SK-N-SH treated with all-trans-retinoic acid at 6 μM for 48 hours (cell line): ENCODE measurements around the gene DET1.

Experiments
- ARNTL ChIP-seq: fragments of 450-650 bp; formaldehyde crosslinking; IDR thresholded peaks from 2 replicates; pipeline ENCODE4 v1.5.0; 2020; ENCODE audit warnings: low read depth, mild to moderate bottlenecking, moderate library complexity, borderline replicate concordance
- BACH2 ChIP-seq: fragments of 250-450 bp; sonication (Bioruptor Pico); IDR thresholded peaks from 2 replicates; pipeline ENCODE4 v1.9.0; 2021; ENCODE audit warnings: mild to moderate bottlenecking, borderline replicate concordance
- ZFP3 ChIP-seq: fragments of 250-450 bp; sonication (Bioruptor Pico); IDR thresholded peaks from 2 replicates; pipeline ENCODE4 v1.5.0; 2020; ENCODE audit warnings: mild to moderate bottlenecking, moderate library complexity
- ZNF8 ChIP-seq: fragments of 450-650 bp; formaldehyde crosslinking; IDR thresholded peaks from 2 replicates; pipeline ENCODE4 v1.5.0; 2020; ENCODE audit warnings: mild to moderate bottlenecking, moderate library complexity
- TF ChIP-seq, protein P1 (sequence below): fragments of 250-450 bp; sonication (Bioruptor Pico); IDR thresholded peaks from 2 replicates; pipeline ENCODE4 v1.5.1; 2020; ENCODE audit warnings: low read depth, mild to moderate bottlenecking, moderate library complexity
- TF ChIP-seq, protein P2 (sequence below): fragments of 250-450 bp; sonication (Bioruptor Pico); IDR thresholded peaks from 2 replicates; pipeline ENCODE4 v1.5.1; 2021; ENCODE audit warnings: mild to moderate bottlenecking, moderate library complexity

DNA sequence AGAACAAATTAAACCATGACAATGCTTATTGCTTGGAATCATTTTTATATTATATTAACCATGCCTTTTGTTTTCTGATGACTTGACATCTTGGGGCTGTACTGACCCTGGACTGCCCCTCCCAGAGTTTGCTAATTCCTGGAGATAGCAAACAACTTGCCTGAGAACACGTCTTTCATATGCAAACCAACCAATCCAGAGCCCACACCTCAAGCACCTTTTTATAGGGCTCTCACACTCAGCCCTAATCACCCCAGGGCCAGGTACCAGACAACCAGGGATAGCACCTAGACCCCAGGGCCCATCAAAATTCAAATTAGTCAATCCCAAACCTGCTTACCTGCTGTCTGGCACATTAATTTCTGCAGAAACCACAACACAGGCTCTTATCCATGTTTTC, 42.0 kb downstream of the DET1 start:
- TF ChIP-seq ZFP3: no peak
- TF ChIP-seq BACH2 (CRISPR knock-in tag): no peak
- no peak for TF ChIP-seq ZNF8 (CRISPR knock-in tag)
- TF ChIP-seq, protein P1, sequence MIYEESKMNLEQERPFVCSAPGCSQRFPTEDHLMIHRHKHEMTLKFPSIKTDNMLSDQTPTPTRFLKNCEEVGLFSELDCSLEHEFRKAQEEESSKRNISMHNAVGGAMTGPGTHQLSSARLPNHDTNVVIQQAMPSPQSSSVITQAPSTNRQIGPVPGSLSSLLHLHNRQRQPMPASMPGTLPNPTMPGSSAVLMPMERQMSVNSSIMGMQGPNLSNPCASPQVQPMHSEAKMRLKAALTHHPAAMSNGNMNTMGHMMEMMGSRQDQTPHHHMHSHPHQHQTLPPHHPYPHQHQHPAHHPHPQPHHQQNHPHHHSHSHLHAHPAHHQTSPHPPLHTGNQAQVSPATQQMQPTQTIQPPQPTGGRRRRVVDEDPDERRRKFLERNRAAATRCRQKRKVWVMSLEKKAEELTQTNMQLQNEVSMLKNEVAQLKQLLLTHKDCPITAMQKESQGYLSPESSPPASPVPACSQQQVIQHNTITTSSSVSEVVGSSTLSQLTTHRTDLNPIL (CRISPR knock-in tag): no peak
- no peak for TF ChIP-seq ARNTL (CRISPR knock-in tag)
- TF ChIP-seq, protein P2, sequence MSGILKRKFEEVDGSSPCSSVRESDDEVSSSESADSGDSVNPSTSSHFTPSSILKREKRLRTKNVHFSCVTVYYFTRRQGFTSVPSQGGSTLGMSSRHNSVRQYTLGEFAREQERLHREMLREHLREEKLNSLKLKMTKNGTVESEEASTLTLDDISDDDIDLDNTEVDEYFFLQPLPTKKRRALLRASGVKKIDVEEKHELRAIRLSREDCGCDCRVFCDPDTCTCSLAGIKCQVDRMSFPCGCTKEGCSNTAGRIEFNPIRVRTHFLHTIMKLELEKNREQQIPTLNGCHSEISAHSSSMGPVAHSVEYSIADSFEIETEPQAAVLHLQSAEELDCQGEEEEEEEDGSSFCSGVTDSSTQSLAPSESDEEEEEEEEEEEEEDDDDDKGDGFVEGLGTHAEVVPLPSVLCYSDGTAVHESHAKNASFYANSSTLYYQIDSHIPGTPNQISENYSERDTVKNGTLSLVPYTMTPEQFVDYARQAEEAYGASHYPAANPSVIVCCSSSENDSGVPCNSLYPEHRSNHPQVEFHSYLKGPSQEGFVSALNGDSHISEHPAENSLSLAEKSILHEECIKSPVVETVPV (CRISPR knock-in tag): no peak
